KOPT-K1 (cell line): ENCODE data around the gene RBM26.

Experiments
- H3K27ac ChIP-seq: fragments of 200-600 bp; sonication (generic); 2 replicates; pipeline ENCODE4 v1.5.1; 2016; ENCODE audit warnings: antibody characterized with exemption, mild to moderate bottlenecking, low read depth, low read length; ENCODE audit not compliant: poor library complexity, severe bottlenecking
- H3K36me3 ChIP-seq: fragments of 200-600 bp; sonication (generic); 2 replicates; pipeline ENCODE4 v1.5.1; 2017; ENCODE audit warnings: antibody characterized with exemption, mild to moderate bottlenecking, low read length, moderate library complexity; ENCODE audit not compliant: insufficient read depth
- H3K9me3 ChIP-seq: fragments of 200-600 bp; sonication (generic); 2 replicates; pipeline ENCODE4 v1.5.1; 2017; ENCODE audit warnings: antibody characterized with exemption, low read length, mild to moderate bottlenecking; ENCODE audit not compliant: insufficient read depth, poor library complexity, severe bottlenecking

The RBM26 gene

GRCh38 chr13:79270859-79271258, 135.2 kb downstream of the RBM26 start:
- Histone ChIP-seq H3K36me3 (no peaks in the 10 kb centered on the region), H3K9me3 (peaks cover 4% of the 10 kb centered on the region), H3K27ac (no peak overlapping the region)
